Suppressor macrophage treated with lipopolysaccharide for 1 hour (primary cell): ENCODE data around the gene DPP6.
A peak's percentile ranks its signal among the peaks of the same experiment; 100 is the strongest.
"Not testable (repeated sequence)": the region's sequence is repeated elsewhere in the genome, so short reads cannot be mapped to it uniquely, and the experiment has no call there.

ENCODE experiments used
- DNase-seq, 3 donors: peaks; one replicate each; pipeline ENCODE4 v3.0.0-alpha.2; 2020 to 2022

Gene DPP6

DNA sequence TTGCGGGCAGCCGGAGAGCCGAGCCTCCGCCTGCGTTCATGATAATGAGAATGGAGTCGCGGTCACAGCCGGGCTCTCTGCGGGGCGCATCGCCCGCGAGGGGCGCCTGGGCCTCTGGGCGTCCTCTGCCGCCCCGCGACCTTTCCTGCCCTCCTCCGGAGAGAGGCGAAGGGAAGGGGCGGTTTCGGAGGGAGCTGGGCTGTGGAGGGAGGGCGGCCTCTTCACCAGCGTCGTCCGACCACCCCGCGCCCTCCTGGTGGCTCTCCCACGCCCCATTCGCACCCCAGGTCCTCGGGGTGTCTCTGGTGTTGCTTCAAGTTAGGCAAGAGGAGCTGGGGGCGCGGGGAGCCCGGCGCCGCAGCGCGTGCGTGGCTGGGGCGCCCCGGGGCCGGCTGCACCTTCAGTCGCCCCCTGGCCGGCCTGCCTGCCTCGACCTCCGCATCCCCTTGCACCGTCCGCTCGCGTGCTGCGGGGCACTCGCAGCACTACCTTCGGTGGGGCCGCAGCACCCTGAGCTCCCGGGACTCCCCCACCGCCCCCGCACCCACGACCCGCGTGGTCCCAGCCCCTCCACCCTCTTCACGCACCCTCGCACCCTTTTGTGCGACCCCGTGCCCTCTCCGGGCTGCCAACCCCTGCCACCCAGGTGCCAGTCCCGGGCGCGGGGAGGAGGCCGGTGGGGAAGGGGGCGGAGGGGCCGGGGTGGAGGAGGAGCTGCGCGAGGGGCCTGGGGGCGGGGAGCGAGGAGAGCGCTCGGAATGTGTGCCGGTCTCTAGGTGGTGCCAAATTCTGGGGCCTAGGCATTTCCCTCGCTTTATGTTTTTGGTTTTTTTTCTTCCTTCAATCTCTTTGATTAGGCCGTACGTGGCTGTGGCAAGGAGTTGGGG, at the start of gene DPP6:
DPP6 (plus strand) TSS at position 756 of the 887 bp plus-strand sequence.
- DNase-seq, result not testable (repeated sequence)

DNA sequence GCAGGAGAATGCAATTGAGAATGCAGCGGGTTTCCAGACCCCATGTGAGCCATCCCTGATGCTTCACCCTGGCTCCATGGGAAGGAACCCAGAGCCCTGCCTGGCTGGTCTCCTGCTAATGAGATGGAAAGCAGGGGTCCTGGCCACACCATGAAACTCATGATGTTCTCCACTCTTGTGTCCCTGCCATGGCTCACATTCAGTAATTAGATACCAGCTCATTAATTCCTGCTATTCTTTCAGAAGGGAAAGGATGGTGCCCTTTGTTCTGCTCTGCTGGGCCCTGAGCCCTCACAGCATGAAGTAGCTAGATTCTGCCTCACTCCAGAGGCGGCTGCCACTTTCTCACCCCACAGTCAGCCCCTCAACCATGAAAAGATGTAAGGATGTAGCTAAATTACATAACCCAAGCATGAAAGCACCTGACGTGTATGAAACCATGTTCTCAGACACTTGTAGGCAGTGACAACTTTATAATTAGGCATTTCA, 42.7 kb upstream of the DPP6 start:
- DNase-seq, result not testable (repeated sequence)

DNA sequence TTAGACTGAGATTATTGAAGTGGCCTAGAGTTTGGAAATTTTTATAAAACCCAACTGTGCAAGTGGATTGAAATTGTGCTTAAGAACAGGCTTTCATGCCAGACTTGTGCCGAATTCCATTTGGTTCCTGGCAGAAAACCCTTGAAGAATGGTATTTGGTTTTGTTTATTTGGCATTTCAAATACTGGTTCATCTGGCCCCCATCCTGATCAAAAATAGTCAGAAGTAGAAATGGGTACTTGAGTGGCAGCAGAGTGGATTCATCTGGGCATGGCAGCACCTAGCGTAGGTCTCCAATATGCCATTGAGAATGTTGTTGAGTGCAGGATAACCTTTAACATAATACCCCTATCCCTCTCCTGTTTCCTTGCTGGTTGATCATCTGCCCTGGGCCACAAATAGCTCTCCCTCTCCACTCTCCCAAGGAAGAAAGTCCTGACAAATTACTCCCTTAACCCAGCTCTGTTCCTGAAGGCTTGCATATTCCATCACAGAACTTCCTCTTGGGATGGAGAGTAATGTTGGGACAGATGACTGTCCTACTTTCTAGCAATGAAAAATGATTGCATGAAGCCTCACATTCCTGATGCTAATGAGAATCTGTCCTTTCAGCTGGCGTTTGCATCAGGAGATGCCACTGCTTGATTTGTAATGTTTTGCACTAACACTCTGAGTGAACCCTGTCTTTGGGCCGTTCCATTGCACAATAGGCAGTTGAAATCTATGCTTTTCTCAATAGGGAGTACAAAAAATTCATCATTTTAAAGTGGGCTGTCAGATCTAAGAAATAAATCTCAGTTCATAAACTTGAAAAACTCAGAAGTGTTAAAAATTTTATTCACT, 41.3 kb upstream of the DPP6 start:
- DNase-seq, result not testable (repeated sequence)

DNA sequence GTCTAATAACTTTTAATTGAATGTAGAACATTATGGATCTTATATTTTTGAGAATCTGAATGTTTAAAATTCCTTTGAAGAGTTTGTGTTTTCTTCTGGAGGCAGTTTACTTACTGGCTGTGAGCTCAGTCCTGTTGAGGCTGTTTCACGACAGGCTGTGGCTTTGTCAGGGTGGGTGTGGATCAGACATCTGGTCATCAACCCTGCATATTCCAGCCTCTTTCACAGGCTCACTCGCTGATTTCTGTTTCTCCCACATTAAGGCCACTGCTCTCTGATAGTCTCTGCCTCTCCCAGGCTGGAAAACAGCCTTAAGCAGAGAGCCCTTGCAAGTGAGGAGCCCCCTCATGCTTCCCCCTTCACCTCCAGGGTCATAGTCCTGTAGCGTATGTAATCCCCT, 39.4 kb upstream of the DPP6 start:
- DNase-seq, result not testable (repeated sequence)

DNA sequence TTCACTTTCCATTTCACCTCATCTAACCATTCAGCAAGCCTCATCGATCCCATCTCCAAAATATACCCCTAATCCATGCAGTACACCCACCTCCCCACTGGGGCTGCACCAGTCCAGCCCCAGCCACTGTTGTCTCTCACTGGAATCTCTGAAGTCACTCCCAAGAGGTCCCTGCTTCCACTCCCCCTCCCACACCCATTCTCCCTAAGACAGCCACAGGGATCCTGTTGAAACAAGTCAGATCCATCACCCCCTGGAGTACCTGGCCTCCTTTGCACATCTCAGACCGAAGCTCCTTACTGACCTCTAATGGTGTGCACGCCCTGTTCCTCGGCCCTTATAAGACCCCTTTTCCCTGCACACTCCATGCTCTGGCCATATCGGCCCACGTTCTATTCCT, 36.6 kb upstream of the DPP6 start:
- DNase-seq, result not testable (repeated sequence)

DNA sequence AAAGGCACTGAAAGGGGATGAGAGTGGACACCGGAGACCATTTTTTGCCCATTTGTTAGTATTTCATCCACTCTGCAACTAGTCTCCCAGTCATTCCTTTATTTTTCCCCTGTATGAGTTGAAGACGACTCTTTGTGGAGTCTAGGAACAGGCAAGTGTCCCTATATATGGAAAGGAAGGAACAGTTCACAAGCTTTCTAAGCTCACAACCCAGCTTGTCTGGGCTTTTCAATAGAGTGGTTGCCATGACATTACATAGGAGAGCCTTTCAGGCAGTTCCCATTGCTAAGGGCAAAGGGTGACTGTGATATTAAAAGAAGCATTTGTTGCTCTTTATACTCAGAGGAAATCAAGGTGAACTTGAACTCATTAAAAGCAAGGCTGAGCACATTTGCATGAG, 33.8 kb upstream of the DPP6 start:
- not testable (repeated sequence) for DNase-seq

DNA sequence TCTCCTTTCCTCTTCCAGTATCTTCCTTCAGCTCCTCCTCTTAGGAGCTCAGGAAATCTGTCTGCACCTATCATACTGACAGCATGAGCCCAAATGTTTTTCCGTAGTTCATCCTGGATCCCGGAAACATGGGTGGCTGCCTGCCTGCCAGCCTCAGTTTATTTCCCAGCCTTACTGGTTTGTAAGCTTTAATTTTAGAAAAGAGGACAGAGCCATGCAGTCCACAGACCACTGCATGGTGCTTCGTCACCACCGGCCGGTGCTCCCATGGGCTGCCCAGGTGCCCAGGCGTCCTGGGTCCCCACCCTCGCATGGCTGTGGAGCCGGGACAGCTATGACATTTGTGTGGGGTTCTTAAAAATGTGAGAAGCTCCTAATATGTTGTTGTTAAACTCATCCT, 24.4 kb upstream of the DPP6 start:
- DNase-seq, result not testable (repeated sequence)

DNA sequence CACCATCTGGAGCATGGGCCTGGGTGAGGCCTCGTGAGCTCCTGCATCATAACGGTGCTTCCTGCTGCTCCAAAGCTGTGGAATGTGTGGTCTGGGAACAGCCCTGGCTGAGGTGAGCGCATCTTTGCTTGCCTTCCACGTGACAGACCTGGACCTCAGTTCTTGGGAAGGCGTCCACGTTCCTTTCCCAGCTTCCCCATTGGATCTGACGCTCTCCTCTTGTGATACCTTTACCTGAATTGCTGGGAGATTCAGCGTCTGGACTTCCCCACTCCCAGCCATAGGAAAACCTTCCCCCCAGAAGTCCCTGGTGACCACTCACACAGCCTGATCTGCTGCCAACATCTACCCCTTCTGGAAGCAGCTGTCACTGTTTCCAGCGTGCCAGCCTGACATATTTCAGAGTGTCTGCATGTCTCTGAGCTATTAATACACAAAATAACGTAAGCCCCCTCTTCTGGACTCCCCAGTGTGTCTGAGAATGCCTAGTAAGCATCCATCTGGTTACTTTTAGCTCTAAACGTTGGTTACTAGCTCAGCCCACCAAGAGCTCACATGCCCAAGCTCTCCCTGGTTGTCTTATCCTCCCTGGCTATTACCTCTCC, 21.6 kb upstream of the DPP6 start:
- DNase-seq, result not testable (repeated sequence)

DNA sequence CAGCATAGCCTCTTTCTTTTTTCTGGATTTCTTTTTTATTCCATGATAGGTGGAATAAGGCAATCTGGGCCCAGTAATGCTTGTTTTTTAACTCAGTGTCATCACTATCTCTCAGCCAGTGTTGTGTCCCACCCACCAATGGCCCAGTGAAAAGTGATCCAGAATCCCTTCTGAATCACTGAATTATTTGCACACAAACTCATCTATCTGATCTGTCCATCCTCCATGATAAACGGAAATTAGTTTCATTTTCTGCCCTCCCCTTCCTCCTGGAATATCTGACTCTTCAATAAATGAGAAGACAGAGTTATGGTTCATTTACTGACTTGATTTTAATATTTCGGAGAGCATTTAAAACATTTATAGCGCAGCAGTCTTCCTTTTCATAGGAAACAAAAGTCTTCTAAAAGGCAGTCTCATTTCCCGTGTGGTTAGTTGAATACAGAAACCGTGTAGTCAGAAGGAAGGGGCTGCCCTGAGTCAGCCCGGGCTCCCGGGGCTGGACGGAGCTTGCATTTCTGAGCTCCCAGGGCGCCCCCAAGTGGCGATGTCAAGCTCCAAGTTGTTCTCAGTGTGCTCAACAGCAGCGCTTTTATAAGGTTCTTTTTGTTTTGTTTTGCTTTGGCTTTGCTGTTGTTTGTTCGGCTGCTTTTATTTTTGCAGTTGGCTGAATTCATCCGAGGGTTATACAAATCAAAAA, 12.6 kb upstream of the DPP6 start:
- DNase-seq, result not testable (repeated sequence)

DNA sequence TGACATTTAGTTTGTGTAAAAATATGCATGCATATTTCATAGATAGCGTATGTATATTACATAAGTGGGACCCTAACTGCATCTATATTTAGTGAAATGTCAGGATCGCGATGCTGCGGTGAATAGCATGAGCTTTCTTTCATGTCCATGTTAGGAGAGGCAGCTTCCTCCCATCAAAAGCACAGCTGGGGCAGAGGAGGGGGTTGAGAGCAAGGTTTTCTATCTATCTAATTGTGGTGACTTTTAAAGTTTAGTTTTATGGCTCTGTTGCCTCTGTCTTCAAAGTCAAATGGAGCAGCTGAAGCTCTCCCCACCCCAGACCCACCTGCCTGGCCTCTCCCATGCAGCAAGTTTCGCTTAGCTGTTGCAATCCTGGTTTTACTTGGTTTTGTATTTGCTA, 1.8 kb upstream of the DPP6 start:
- not testable (repeated sequence) for DNase-seq

DNA sequence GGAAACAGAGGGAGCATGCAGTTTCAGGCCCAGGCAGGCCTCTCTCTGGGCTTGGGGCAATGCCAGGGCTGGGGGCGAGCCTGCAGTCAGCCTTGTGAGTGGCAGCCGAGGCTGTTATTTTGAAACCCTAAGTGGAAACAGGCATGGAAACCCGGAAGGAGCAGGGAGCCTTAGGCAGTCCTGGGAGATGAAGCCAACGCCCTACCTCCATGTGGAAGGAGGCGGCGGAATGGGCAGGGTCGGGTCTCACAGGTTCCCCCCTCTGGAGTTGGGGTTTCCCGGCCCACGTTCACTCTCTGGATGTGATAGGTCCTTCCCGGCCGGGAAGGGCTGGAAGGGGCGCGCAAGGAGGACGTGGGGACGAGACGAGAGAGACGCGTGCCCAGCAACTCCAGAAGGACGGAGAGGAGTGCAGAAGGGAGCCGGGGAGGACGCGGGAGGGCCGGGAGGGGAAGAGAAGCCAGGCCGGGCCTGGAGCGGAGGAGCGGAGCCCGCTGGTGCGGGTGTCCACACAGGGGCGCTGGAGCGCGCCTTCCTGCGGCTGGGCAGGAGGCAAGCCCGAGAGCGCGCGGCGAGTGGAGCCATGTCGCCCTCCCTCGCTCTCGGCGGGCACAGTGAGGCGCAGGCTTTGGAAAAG, 1.1 kb upstream of the DPP6 start:
- DNase-seq, result not testable (repeated sequence)

DNA sequence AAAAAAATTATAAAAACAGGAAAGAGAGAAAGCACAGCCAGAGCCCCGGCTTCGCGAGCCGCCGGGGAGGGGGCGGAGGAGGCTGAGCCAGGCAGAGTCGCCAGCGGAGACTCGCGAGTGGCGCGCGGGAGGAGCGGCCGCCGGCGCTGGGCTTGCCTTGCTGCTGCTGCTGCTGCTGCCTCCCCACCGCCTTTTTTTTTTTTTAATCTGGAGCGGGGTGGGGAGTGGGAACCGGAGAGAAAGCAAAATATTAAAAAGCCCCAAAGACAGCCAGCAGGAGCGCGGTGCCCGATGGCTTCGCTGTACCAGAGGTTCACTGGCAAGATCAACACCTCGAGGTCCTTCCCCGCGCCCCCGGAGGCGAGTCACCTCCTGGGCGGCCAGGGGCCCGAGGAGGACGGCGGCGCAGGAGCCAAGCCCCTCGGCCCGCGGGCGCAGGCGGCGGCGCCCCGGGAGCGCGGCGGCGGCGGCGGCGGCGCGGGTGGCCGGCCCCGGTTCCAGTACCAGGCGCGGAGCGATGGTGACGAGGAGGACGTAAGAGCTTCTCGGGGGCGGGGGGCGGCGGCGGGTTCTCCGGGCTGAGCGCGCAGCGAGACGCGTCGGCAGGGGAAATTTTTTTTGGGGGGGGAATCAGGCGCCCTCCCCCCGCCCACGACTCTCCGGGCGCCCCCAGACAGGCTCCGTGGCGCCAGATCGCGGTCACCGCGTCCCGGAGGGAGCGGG, 493 bp downstream of the DPP6 start:
- not testable (repeated sequence) for DNase-seq

DNA sequence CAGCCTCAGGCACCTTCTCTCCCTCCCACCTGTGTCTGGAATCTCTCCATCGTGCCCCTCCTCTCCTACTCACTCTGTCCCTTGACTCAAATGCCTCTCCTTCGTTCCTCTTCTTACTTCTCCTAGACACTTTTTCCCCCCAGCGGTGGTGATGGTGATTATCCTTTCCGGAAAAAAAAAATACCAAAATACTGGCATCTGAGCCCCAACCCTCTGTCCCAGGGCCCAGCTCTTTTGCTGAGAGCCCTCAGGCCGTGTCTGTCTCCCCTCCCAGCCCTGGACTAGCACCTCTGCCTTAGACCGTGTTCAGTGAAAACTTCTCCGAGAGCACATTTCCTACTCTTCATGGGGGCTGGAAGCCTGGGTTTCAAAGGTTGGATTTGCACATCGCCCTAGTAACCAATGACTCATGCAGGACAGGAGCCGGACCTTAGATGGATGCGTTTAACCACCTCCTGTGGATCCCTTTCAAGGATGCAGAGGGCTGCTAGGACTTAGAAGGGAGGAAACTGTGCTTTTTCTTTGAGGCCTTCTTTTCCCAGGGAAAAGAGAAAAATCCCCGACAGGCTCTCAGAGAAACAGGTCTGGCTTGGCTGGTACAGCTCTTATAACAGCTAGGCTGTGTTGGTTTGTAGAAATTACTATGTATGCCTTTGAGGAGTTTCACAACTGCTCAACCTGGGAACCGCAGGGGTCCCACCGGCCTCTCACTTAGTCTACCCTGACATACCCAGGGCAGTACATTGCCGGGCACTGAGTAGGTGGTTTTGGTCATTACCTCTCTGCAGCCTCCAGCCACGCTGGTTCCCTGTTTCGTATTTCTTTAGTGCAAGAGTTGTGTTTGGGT, 1.5 kb downstream of the DPP6 start:
- not testable (repeated sequence) for DNase-seq

DNA sequence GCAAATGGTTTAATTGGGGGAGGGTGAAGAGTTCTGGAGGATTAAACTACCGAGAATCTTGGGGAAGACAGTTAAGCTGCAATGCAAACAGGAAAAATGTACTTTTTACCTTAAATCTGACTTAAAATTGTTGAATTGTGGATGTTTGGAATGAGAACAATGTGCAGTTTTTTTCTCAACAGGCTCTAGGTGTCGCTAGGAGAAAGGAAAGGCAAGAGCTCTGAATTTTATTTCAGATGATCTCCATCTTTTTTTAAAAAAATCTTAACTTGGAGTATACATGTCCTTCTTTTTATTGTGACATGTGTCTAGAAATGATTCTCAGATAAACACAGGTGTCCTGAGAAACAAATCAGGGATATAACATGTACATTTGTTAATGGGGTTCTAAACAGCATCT, 2.5 kb downstream of the DPP6 start:
- DNase-seq, result not testable (repeated sequence)

DNA sequence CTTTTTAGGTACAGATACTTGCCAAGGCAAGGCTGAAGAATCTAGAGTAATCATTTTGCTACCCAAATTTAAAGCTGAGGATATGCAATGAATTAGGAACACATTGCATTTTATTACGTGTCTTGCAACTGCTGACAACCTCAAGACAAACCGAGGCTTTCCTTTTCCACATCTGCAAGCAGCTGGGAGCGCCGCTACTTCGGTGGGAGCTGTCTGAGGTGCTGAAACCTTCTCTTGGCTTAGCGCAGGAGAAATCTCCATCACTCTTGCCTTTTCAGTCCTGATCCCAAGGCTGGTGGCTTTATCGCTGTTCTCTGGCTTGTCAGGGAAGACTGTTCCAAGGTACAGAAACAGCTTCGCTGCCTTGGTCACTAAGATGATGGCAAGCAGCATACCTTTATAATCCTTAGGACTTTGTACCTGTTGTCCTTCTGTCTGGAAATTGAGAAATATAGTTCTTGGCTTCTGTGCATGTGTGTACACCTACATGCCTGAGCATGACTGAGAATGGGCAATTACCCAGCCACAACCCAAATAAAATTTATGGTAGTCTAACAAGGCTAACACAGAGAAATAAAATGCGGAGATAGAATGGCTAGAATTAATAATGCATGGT, 3.4 kb downstream of the DPP6 start:
- peak; percentile 18 to 49 (median 29) for DNase-seq

DNA sequence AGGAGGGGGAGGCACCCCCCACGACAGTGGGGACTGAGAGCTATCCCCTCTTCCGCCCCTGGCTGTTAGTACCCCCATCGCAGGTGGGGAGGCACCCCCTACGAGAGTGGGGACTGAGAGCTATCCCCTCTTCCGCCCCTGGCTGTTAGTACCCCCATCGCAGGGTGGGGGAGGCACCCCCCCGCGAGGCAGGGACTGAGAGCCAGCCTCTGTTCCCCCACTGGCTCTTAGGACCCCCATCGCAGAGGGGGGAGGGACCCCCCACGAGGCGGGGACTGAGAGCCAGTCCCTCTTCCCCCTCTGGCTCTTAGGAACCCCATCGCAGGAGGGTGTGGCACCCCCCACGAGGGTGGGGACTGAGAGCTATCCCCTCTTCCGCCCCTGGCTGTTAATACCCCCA, 6.6 kb downstream of the DPP6 start:
- not testable (repeated sequence) for DNase-seq

DNA sequence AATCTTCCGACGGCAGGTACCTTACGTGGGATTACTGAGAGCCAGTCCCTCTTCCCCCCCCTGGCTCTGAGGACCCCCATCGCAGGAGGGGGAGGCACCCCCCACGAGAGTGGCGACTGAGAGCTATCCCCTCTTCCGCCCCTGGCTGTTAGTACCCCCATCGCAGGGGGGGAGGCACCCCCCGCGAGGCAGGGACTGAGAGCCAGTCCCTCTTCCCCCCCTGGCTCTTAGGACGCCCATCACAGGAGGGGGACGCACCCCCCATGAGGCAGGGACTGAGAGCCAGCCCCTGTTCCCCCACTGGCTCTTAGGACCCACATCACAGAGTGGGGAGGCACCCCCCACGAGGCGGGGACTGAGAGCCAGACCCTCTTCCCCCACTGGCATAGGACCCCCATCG, 8.4 kb downstream of the DPP6 start:
- not testable (repeated sequence) for DNase-seq

DNA sequence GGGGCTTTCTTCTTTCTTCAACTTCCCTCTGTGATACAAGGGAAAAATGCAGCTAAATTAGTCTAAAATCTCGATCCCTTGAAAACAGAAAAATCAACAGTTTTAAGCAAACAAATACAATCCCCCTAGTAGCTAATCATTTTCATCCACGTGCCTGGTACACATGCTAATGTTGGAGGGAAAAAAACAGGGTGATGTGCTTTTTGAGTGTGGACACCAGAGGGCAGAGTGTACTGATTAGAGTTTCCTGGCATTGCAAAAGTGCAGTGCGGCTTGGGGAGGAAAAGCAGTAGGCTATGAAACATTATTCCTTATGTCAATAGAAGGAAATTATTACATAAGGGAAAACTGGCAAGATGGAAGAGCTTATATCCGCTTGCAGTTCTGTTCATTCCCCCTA, 19.6 kb downstream of the DPP6 start:
- DNase-seq, result peak in 2 of 3 donors; percentile 0 to 1

DNA sequence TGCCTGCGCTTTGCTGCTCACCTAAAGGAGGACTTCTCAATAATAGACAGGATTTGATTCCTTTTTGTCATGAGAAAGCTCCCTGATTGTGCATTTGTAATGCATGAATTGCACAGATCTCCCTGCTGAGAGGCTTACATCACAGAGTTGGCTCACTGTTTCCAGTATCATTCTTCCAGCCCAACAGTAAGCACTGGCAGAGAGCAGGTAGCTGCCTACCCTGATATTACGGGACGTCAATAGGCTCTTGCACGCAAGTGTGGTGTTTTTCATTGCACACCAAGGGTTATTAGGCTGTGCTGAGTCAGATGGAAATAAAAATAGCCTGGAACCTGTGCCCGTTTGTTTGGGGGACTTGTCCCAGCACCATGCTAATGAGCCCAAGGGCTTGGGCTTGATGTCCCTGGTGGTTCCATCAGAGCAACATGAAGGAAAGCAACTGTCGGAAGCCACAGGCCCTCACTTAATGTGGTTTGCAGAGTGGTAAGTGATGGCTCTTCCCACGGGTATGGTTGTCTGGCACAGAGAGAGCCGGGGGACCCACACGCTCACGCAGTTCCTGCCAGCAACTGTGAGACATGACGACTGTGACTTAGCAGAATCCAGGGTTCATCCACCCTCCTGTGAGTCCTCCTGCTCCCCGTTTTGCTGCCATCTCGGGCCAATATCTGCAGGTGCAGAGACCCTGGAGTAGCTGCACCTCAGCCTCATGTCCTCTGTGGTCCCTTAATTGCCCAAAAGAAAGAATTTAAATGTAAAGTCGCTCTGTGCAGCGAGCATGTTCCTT, 20.4 kb downstream of the DPP6 start:
- not testable (repeated sequence) for DNase-seq
